ENCODE data around the gene FUT9. TPM values are rescaled to one million over a fixed set of nuclear protein-coding genes. Genes with fewer than 3 reads are reported as not detected.

The FUT9 gene
- total RNA-seq, 2 experiments from 2014 or later, result not detected

DNA sequence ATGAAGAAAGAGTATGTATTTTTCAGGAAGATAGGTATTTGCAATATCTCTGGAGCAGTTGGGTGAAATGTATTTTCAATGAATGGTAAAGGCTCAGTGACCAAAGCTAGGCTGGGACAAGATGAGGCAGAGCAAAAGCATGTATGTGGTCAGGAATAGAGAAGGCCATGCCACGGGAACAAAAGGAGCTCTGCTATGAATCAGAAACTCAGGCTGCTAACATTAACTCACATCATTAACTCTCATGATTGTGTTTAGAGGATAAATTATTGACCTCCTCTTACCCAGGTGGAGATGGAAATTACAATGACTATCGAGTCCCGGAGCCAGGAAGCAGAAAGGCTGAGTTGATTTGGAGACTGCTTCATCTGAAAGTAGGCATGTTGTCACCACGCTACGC, 220.2 kb downstream of the FUT9 start:
- ChIA-PET POLR2A (no interaction called here), CTCF (no interaction called here)
- TF ChIP-seq, protein P1, sequence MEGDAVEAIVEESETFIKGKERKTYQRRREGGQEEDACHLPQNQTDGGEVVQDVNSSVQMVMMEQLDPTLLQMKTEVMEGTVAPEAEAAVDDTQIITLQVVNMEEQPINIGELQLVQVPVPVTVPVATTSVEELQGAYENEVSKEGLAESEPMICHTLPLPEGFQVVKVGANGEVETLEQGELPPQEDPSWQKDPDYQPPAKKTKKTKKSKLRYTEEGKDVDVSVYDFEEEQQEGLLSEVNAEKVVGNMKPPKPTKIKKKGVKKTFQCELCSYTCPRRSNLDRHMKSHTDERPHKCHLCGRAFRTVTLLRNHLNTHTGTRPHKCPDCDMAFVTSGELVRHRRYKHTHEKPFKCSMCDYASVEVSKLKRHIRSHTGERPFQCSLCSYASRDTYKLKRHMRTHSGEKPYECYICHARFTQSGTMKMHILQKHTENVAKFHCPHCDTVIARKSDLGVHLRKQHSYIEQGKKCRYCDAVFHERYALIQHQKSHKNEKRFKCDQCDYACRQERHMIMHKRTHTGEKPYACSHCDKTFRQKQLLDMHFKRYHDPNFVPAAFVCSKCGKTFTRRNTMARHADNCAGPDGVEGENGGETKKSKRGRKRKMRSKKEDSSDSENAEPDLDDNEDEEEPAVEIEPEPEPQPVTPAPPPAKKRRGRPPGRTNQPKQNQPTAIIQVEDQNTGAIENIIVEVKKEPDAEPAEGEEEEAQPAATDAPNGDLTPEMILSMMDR (IDR thresholded peaks at IDR 0.05), result no peak
- Histone ChIP-seq H3K27me3 (ENCODE audit: control insufficient read depth in 1 of 2, insufficient read depth in 2 of 2, low read length in 2 of 2) (no peaks in the 10 kb centered on the region), H3K27ac (ENCODE audit: low read depth in 1 of 2, low read length in 2 of 2) (no peak overlapping the region), H3K4me1 (ENCODE audit: insufficient read depth, low read length) (no peaks in the 10 kb centered on the region), H3K4me3 (ENCODE audit: low read length) (no peak overlapping the region), H3K36me3 (ENCODE audit: insufficient read depth, low read length) (no peaks in the 10 kb centered on the region), H3K9me3 (ENCODE audit: control insufficient read depth in 1 of 2, insufficient read depth in 1 of 2, low read length in 2 of 2) (no peaks in the 10 kb centered on the region)
- Mint-ChIP-seq H3K9me3 (no peaks in the 10 kb centered on the region), H3K4me1 (ENCODE audit: low read depth) (no peaks in the 10 kb centered on the region), H3K36me3 (ENCODE audit: low read depth) (no peaks in the 10 kb centered on the region), H3K4me3 (no peak overlapping the region), H3K27ac (no peak overlapping the region), H3K27me3 (no peaks in the 10 kb centered on the region)
- intact Hi-C loops (cut with DNase I, micrococcal nuclease), result no loop called here
- no peak for DNase-seq
- no peak for ATAC-seq (ENCODE audit: poor library complexity)

DNA sequence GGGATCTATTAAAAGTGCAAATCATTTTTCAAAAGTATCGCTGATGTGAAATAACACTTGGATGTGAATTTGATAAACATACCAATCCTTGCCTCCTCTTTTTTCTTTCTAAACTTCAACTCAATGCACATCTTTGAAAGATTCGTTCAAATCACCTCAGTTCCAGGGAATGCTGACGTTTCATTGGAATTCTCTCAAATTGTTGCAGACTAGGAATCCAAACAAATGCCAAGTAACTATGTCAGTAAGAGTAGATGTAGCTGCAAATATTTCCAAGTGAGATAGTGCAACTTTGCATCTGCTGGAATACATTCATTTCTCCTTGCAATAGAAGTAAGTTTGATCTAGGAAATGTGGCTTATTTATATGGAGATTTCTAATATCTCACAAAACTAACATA, 220.7 kb downstream of the FUT9 start:
- H3K36me3 Mint-ChIP-seq (ENCODE audit: low read depth), result no peaks in the 10 kb centered on the region
- no peaks in the 10 kb centered on the region for H3K9me3 Mint-ChIP-seq
- no peaks in the 10 kb centered on the region for H3K4me1 ChIP-seq (ENCODE audit: insufficient read depth, low read length)
- TF ChIP-seq, protein P1 (IDR thresholded peaks at IDR 0.05), result no peak
- no peaks in the 10 kb centered on the region for H3K9me3 ChIP-seq (ENCODE audit: control insufficient read depth in 1 of 2, insufficient read depth in 1 of 2, low read length in 2 of 2)
- H3K4me1 Mint-ChIP-seq (ENCODE audit: low read depth), result no peaks in the 10 kb centered on the region
- no peak overlapping the region for H3K27ac Mint-ChIP-seq
- intact Hi-C loops (cut with DNase I, micrococcal nuclease), result no loop called here
- DNase-seq (no peak), ATAC-seq (ENCODE audit: poor library complexity) (no peak)
- H3K27me3 ChIP-seq (ENCODE audit: control insufficient read depth in 1 of 2, insufficient read depth in 2 of 2, low read length in 2 of 2), result no peaks in the 10 kb centered on the region
- POLR2A ChIA-PET, result no interaction called here
- no peaks in the 10 kb centered on the region for H3K36me3 ChIP-seq (ENCODE audit: insufficient read depth, low read length)
- no peak overlapping the region for H3K4me3 Mint-ChIP-seq
- no peaks in the 10 kb centered on the region for H3K27me3 Mint-ChIP-seq
- CTCF ChIA-PET, result no interaction called here
- no peak overlapping the region for H3K27ac ChIP-seq (ENCODE audit: low read depth in 1 of 2, low read length in 2 of 2)
- no peak overlapping the region for H3K4me3 ChIP-seq (ENCODE audit: low read length)

DNA sequence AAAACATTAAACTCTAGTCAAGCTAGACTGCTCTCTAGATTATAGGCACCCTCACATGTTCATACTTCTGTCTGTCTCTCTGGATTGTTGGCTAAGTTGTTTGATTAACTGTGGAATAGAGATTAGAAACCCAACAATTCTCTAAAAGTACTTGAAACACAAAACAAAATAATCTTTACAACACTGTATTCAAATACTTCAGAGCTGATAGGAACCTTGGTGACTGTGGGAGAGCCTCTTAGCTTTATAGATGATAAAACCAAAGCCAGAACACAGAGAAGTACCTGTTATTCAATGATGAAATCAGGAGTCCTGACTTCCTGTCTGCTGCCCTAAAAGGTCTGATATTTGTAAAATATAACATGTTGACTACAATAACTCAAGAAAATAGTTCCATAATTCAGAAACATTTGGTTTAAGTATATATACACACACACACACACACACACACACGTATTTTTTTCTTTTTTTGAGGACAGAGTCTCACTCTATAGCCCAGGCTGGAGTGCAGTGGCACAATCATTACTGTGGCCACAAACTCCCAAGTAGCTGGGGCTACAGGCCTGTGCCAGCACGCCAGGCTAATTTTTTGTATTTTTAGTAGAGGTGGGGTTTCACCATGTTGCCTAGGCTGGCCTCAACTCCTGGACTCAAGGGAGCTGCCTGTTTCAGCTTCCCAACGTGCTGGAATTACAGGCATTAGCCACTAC, 222.0 kb downstream of the FUT9 start:
- Histone ChIP-seq H3K4me3 (ENCODE audit: low read length) (no peak overlapping the region), H3K36me3 (ENCODE audit: insufficient read depth, low read length) (no peaks in the 10 kb centered on the region), H3K27me3 (ENCODE audit: control insufficient read depth in 1 of 2, insufficient read depth in 2 of 2, low read length in 2 of 2) (no peaks in the 10 kb centered on the region), H3K4me1 (ENCODE audit: insufficient read depth, low read length) (no peaks in the 10 kb centered on the region), H3K9me3 (ENCODE audit: control insufficient read depth in 1 of 2, insufficient read depth in 1 of 2, low read length in 2 of 2) (no peaks in the 10 kb centered on the region), H3K27ac (ENCODE audit: low read depth in 1 of 2, low read length in 2 of 2) (no peak overlapping the region)
- TF ChIP-seq, protein P1 (IDR thresholded peaks at IDR 0.05), result no peak
- ChIA-PET CTCF (no interaction called here), POLR2A (no interaction called here)
- ATAC-seq (ENCODE audit: poor library complexity) (no peak), DNase-seq (no peak)
- Mint-ChIP-seq H3K9me3 (no peaks in the 10 kb centered on the region), H3K4me3 (no peak overlapping the region), H3K27ac (no peak overlapping the region), H3K36me3 (ENCODE audit: low read depth) (no peaks in the 10 kb centered on the region), H3K4me1 (ENCODE audit: low read depth) (no peaks in the 10 kb centered on the region), H3K27me3 (no peaks in the 10 kb centered on the region)
- intact Hi-C loops (cut with DNase I, micrococcal nuclease), result no loop called here
